CD14-positive monocyte (primary cell): ENCODE measurements around the gene TIAM2. TPM values are rescaled to one million over a fixed set of nuclear protein-coding genes. Genes with fewer than 3 reads are reported as not detected.

Experiments used
- DNase-seq, 3 donors: peaks; one replicate each; pipeline ENCODE4 v3.0.0-alpha.2; 2011 to 2022
- H2AFZ ChIP-seq: 2 replicates; pipeline ENCODE4 v1.6.0; 2012; ENCODE audit warnings: mild to moderate bottlenecking, low read depth, low read length, inconsistent platforms; ENCODE audit not compliant: insufficient read depth, poor library complexity, severe bottlenecking
- H3K27ac ChIP-seq, 2 donors: 1 replicate in 1 of 2; 2 replicates in 1 of 2; pipeline ENCODE4 v1.5.1; 2012 to 2013; ENCODE audit warnings: low read length in 2 of 2, control low read depth in 1 of 2, inconsistent platforms in 1 of 2, low read depth in 1 of 2, mild to moderate bottlenecking in 1 of 2
- H3K27me3 ChIP-seq, 2 donors: one replicate each; pipeline versions ENCODE4 v1.6.0 to v1.6.1; 2011 to 2013; ENCODE audit warnings: low read length in 2 of 2; ENCODE audit not compliant: control insufficient read depth in 2 of 2, insufficient read depth in 2 of 2
- H3K36me3 ChIP-seq, 2 donors: replicated peaks in 1 of 2; 1 replicate in 1 of 2; 2 replicates in 1 of 2; pipeline versions ENCODE4 v1.5.1 to v1.6.1; 2012 to 2013; ENCODE audit warnings: low read length in 2 of 2, control low read depth in 1 of 2, inconsistent platforms in 1 of 2, mild to moderate bottlenecking in 1 of 2; ENCODE audit not compliant: insufficient read depth in 2 of 2, control insufficient read depth in 1 of 2
- H3K4me1 ChIP-seq, 2 donors: 1 replicate in 1 of 2; 2 replicates in 1 of 2; pipeline versions ENCODE4 v1.5.1 to v1.6.1; 2012 to 2013; ENCODE audit warnings: low read length in 2 of 2, control low read depth in 1 of 2, inconsistent platforms in 1 of 2, mild to moderate bottlenecking in 1 of 2, moderate library complexity in 1 of 2; ENCODE audit not compliant: insufficient read depth in 2 of 2, control insufficient read depth in 1 of 2
- H3K4me2 ChIP-seq: replicated peaks from 2 replicates; pipeline ENCODE3; 2012; ENCODE audit warnings: low read length, moderate library complexity, mild to moderate bottlenecking; ENCODE audit not compliant: poor library complexity, severe bottlenecking; ENCODE audit errors: extremely low read depth
- H3K4me3 ChIP-seq, 3 experiments: fragments of 200-600 bp in 1 of 3; sonication (generic) in 1 of 3; replicated peaks in 1 of 3; 1 replicate in 2 of 3; 2 replicates in 1 of 3; pipeline ENCODE4 v1.5.1; 2011 to 2013; ENCODE audit warnings: low read length in 3 of 3, mild to moderate bottlenecking in 3 of 3, control low read depth in 2 of 3, low read depth in 2 of 3, inconsistent platforms in 1 of 3, moderate library complexity in 1 of 3
- H3K79me2 ChIP-seq: 2 replicates; pipeline ENCODE4 v1.6.0; 2012; ENCODE audit warnings: mild to moderate bottlenecking, control low read depth, inconsistent platforms, low read length, moderate library complexity; ENCODE audit not compliant: insufficient read depth
- H3K9ac ChIP-seq: 2 replicates; pipeline ENCODE4 v1.6.0; 2017; ENCODE audit warnings: low read length, mild to moderate bottlenecking; ENCODE audit not compliant: insufficient read depth, poor library complexity, severe bottlenecking
- H3K9me3 ChIP-seq, 2 donors: replicated peaks in 1 of 2; 1 replicate in 1 of 2; 2 replicates in 1 of 2; pipeline versions ENCODE4 v1.5.1 to v1.6.1; 2012 to 2013; ENCODE audit warnings: low read length in 2 of 2, control low read depth in 1 of 2; ENCODE audit not compliant: control insufficient read depth in 1 of 2, insufficient read depth in 1 of 2
- H4K20me1 ChIP-seq: 2 replicates; pipeline ENCODE4 v1.6.0; 2012; ENCODE audit warnings: mild to moderate bottlenecking, low read length, control low read depth, moderate library complexity; ENCODE audit not compliant: insufficient read depth
- H3K27ac Mint-ChIP-seq, 7 donors: one replicate each; pipeline ENCODE4 v1.8.0; 2020; ENCODE audit warnings: mild to moderate bottlenecking in 7 of 7, mixed read lengths in 7 of 7, moderate library complexity in 6 of 7, inconsistent platforms in 2 of 7
- H3K27me3 Mint-ChIP-seq, 3 donors: one replicate each; pipeline ENCODE4 v1.8.0; 2021 to 2022; ENCODE audit warnings: low read depth in 3 of 3, mild to moderate bottlenecking in 3 of 3, mixed read lengths in 3 of 3, moderate library complexity in 3 of 3, inconsistent platforms in 1 of 3
- H3K36me3 Mint-ChIP-seq, 2 donors: one replicate each; pipeline ENCODE4 v1.8.0; 2020; ENCODE audit warnings: mixed read lengths in 2 of 2, inconsistent platforms in 1 of 2, mild to moderate bottlenecking in 1 of 2
- H3K4me1 Mint-ChIP-seq: one replicate; pipeline ENCODE4 v1.8.0; 2020; ENCODE audit warnings: mild to moderate bottlenecking, mixed read lengths
- H3K4me3 Mint-ChIP-seq, 2 donors: one replicate each; pipeline ENCODE4 v1.8.0; 2020; ENCODE audit warnings: mild to moderate bottlenecking in 2 of 2, mixed read lengths in 2 of 2, moderate library complexity in 1 of 2
- H3K9me3 Mint-ChIP-seq, 7 donors: one replicate each; pipeline ENCODE4 v1.8.0; 2020 to 2022; ENCODE audit warnings: mixed read lengths in 7 of 7, mild to moderate bottlenecking in 6 of 7, moderate library complexity in 6 of 7, inconsistent platforms in 2 of 7
- CTCF ChIP-seq: fragments of 200-600 bp; IDR thresholded peaks from one replicate; pipeline ENCODE4 v1.8.0; 2022; ENCODE audit warnings: antibody characterized with exemption, mild to moderate bottlenecking
- WGBS: methylation state at CpG from one replicate; pipeline ENCODE4 v1.1.5; 2013; ENCODE audit warnings: missing lambda C conversion rate; ENCODE audit not compliant: insufficient coverage; 5-methylcytosine and 5-hydroxymethylcytosine counted together
- intact Hi-C, 2 donors: fragments of 100-400 bp; cut with micrococcal nuclease; formaldehyde crosslinking; loops; one replicate each; pipeline versions ENCODE4 v1.15.0 to v1.15.1; 2023
- polyA plus RNA-seq, 3 donors: library from polyadenylated mRNA; depleted of rRNA in 1 of 3; unstranded in 2 of 3; stranded (reverse) in 1 of 3; fragments of 300-500 nt in 2 of 3; fragments of >200 nt in 1 of 3; fragmentation: Illumina TruSeq in 2 of 3; gene quantifications; 1 replicate in 2 of 3; 2 replicates in 1 of 3; pipeline ENCODE4 v1.2.3, GENCODE V29; 2012 to 2021

The TIAM2 gene
- polyA plus RNA-seq, 3 donors = 0.25 to 4.2 (median 0.67) TPM

- no peaks in the 10 kb centered on the region for H3K36me3 ChIP-seq
- peak overlapping the region in 1 of 3 experiments; percentile 18 for H3K4me3 ChIP-seq
- H3K9me3 Mint-ChIP-seq = peaks cover 0 to under 1% (median 0%) of the 10 kb centered on the region in 7 donors
- peak overlapping the region; percentile 47 for H2AFZ ChIP-seq
- no peak overlapping the region for H3K27ac ChIP-seq
- 29% methylated on average over 1 of the region's 9 CpGs for WGBS
- no peak overlapping the region for H3K4me2 ChIP-seq
- H3K27ac Mint-ChIP-seq = peak overlapping the region in 1 of 7 donors; percentile 16
- no peaks in the 10 kb centered on the region for H3K9me3 ChIP-seq
- no peaks in the 10 kb centered on the region for H4K20me1 ChIP-seq
- H3K4me1 ChIP-seq = peaks cover 2 to 4% of the 10 kb centered on the region in 2 donors
- no peaks in the 10 kb centered on the region for H3K79me2 ChIP-seq
- peak in 2 of 3 donors; percentile 47 to 57 for DNase-seq
- no peak overlapping the region for H3K9ac ChIP-seq
- no peak for TF ChIP-seq CTCF
- peaks cover 11% of the 10 kb centered on the region for H3K4me1 Mint-ChIP-seq
- peaks cover 2% of the 10 kb centered on the region in 3 donors for H3K27me3 Mint-ChIP-seq
- H3K4me3 Mint-ChIP-seq = peak overlapping the region; percentile 13 to 29
- H3K27me3 ChIP-seq = no peaks in the 10 kb centered on the region
- no peaks in the 10 kb centered on the region for H3K36me3 Mint-ChIP-seq
- intact Hi-C loops = no loop called here
Observed at GRCh38 chr6:155188707-155189496, 193.8 kb downstream of the TIAM2 start.

GRCh38 chr6:155190677-155191076 is 195.6 kb downstream of the TIAM2 start:
- Histone ChIP-seq H3K27ac (no peak overlapping the region), H3K9ac (no peak overlapping the region), H3K4me2 (no peak overlapping the region), H4K20me1 (no peaks in the 10 kb centered on the region), H3K9me3 (no peaks in the 10 kb centered on the region), H2AFZ (no peak overlapping the region), H3K79me2 (no peaks in the 10 kb centered on the region), H3K36me3 (no peaks in the 10 kb centered on the region), H3K4me1 (peaks cover 2 to 4% of the 10 kb centered on the region in 2 donors), H3K27me3 (no peaks in the 10 kb centered on the region), H3K4me3 (no peak overlapping the region)
- peaks cover 2% of the 10 kb centered on the region in 3 donors for H3K27me3 Mint-ChIP-seq
- peaks cover 0 to 9% (median 1%) of the 10 kb centered on the region in 7 donors for H3K9me3 Mint-ChIP-seq
- peaks cover 11% of the 10 kb centered on the region for H3K4me1 Mint-ChIP-seq
- H3K4me3 Mint-ChIP-seq = no peak overlapping the region
- intact Hi-C loops = no loop called here
- no peak for DNase-seq
- no peak for TF ChIP-seq CTCF
- 100% methylated on average over 2 of the region's 4 CpGs for WGBS
- H3K36me3 Mint-ChIP-seq = no peaks in the 10 kb centered on the region
- H3K27ac Mint-ChIP-seq = no peak overlapping the region
